GM19463 (cell line): ENCODE measurements around the gene ITPR1.
"Not testable (repeated sequence)": the region's sequence is repeated elsewhere in the genome, so short reads cannot be mapped to it uniquely, and the experiment has no call there.

ENCODE experiments used
- ATAC-seq: cut with Tn5 transposase; IDR thresholded peaks from one replicate; pipeline ENCODE4 v1.9.1; 2021; ENCODE audit warnings: mild to moderate bottlenecking, moderate library complexity; ENCODE audit not compliant: unreplicated experiment

The ITPR1 gene

DNA sequence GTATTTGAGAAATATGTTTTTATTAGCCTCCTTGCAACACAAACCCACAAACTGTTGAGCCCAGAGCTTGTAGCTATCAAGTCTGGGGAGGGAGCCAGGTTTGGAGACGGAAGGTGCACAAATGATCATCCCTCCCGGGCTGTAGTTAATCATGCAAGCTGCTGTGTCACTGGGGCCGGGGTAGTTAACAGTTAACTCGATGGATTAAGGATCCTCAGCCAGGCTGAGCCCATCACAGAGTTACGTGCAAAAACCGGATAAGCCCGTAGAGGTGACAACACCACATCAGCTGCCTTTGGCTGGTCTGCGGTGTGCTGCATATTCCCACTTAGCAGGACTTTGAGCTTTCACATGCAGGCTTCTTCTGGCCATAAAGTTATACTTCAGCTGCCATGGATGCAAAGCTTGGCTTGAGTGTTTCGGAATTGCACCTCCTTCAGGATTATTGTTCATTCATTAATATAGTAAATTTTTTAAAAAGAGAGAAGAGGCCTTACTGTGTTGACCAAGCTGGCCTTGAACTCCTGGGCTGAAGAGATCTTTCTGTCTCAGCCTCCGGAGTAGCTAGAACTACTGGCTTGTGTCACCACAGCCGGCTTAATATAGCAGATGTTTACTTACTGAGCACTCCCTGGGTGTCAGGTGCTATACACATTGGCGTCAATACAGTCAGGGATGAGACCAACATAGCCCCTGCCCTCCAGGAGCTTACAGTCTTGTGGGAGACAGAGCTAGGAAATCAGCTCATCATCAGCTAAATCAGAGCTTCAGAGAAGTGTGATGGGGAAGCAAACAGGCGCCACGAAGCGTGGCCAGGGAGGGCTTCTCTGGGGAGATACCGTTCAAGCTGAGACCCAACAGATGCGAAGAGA lies 259.3 kb downstream of the ITPR1 start:
- peak; percentile 38 for ATAC-seq

DNA sequence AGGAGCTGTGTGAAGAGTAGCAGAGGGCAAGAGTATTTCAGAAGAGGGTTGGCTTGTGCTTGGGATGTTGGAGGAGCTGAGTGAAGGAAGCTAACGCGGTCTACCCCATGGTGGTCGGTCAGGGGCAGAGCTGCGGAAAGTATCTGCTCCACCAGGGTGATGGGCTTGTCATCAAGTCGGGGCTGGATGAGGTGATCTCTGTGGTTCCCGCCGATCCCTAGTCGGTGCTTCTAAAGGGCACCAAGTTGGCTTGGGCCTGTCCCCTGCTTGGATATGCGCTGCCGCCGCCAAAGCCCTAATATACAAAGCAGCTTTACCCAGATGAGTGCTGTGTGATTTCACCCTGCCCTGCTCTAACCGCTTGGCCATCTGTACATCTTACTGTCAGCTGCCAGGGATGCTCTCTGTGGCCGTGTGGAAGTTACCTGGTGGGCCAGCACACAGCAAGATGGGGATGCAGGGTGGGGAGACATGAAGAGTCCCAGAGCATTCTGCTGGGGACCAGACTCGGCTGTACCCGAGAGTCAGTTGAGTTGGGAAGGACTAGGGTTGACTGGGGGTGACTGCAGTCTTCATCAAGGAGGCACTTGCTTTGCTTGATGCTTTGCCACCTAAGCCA lies 260.0 kb downstream of the ITPR1 start:
- peak; percentile 19 for ATAC-seq

DNA sequence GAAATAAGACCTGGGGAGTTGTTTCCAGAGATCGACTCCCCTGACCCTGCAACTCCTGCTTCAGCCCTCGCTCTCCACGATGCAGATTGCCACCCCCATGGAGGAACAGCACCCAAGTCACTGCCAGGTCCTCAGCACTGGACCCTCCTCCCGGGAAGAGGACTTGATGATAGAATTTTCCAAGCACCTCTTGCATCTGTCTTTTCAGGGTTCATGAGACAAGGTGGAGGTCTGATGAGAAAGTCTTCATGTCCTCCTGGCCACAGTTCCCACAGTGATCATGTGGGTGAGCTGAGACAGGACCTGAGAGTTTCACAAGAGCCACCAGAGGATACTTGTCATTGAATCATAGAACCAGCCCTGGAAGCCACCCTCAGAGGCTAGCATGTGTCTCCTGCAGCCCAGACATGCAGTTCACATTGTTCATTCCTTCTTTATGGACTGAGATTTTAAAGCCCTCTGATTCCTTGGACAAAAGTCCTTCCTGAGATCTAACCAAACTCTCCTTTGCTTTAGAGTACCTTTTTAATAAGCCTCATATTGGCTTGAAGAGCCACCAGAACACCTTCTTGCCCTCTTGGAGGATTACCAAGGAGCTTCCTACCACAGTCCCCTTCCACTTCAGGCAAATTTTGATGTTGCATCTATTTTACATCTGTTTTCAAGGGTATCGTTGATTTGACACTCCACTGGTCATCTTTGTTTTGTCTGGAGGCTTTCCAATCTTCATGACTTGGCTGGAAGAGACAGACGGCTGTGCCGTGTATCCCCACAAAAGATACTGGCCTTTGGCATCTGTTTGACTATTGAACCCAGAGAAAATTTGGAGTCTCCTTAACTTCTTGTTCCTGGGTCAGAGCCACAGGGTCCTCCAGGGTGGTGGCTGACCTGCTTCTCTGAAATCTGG lies 261.3 kb downstream of the ITPR1 start:
- ATAC-seq = peak; percentile 49

DNA sequence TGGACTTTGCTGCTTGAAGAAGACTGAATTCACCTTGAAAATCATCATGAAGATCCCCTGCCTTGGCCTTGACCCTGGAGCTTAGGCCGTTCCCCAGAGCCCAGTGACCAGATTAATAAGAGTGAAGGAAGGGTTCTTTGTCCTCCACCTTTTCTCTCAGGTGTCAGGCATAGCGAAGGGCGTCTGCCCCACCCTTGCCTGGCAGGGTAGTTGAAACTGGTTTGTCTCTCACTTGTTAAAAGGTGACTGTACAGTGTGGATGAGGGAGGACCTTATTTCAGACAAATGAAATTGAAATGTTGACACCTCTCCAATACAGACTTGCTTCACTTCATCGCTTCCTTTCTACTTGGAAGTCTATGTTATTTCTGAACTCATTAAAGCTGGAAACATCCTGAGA lies 262.4 kb downstream of the ITPR1 start:
- ATAC-seq = no peak

DNA sequence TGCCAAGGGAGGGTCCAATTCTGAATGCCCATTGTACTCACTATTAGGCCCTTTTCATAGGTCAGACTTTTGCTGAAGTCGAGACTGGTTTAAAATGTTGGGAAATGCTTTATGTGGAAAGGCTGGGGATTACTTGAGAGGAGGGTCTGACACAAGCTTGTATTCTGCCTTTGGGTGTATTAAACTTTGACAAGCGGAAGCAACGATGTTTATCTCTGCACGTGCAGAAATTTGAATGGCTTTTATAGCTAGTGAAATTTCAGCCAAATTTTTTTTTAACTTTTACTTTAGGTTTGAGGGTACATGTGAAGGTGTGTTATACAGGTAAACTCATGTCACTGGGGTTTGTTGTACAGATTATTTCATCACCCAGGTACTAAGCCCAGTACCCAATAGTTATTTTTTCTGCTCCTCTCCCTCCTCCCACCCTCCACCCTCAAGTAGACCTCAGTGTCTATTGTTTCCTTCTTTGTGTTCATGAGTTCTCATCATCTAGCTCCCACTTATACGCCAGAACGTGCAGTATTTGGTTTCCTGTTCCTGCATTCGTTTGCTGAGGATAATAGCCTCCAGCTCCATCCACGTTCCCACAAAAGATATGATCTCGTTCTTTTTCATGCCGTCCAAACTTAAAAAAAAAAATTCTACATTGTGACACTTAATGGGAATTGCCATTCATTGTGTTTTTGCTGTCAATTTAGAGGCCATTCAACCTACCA lies 263.1 kb downstream of the ITPR1 start:
- no peak for ATAC-seq

DNA sequence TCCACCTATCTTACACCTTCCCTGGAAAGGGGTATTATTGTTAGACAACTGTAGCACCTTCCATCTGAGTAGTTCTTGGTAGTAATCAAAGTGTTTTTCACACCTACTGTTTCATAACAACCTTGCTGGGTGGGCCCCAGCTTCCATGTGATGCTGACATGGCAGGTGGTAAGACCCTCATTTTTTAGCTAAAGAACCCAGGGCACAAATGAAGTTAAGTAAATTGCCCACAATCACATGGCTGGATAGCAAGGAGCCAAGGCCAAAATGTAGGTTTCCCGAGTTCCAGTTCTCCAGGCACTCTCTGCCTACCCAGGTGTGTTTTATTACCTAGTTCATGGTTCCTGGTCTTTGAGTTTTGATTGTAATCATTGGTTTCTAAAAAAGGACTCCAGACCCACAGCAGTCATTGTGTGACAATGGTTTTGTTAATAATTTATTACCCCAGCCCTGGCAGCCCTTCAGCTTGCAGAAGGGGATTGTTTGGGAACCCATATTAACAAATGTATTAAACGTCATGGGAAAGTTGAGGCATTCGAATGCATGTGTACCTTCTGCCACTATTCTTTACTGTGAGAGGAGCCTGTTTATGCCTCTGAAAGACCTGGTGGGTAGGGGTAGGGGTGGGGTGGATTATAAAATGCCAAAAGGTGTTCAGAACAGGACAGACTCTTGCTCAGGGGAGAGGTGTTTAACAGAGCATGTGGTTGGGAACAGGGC lies 263.9 kb downstream of the ITPR1 start:
- ATAC-seq = peak; percentile 32

DNA sequence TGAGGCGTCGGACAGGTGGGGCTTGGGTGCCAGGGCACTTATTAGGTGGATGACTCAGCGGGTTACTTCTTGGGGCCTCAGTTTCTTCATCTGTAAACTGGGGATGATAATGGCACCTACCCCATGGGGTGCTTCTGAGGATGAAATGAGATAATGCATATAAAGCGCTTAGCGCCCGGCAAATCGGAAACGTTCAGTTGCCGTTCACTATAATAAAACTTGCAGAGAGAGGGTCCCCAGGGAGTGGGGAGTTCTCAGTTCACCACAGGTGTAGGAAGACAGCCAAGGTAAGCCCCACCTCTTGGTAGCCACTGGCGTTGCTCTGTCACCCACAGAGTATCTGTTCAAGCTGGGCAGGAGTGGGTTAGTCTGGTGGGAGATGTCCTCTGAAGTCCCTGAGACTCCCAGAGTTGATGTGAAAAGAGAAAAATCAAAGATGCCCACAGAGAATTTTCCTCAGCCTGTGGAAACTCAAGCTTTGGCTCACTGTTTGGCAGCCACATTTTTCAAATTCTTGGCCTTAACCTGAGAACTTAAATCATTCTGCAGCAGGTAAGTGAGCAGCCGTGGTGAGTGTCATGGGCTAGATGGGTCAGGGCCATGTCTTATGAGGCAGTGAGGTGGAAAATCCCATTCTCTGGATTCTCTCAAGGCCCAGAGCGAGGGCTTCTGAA lies 264.6 kb downstream of the ITPR1 start:
- ATAC-seq = no peak

DNA sequence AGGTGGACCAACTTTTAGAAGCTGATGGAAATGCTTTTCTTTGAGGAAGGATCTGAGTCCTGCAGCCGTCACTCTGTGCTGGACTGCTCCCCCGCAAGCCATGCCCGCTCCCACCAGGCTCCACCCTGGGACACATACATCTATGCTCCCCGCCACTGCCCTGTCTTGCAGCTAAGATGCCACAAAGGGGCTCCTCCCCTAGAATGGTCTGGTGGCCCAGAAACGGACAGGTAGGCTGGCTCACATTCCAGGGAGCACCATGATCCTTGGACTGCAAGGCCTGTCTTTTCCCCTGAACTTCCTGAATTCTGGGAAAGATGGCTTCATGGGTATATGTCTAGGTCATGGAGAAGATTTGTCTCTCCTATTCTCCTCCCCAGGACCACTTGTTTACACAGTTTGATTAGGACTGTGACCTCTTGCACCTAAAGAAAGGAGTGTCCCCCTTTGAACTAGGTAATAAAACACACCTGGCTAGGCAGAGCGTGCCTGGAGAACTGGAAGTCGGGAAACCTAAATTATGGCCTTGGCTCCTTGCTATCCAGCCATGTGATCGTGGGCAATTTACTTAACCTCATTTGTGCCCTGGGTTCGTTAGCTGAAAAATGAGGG lies 265.2 kb downstream of the ITPR1 start:
- no peak for ATAC-seq

DNA sequence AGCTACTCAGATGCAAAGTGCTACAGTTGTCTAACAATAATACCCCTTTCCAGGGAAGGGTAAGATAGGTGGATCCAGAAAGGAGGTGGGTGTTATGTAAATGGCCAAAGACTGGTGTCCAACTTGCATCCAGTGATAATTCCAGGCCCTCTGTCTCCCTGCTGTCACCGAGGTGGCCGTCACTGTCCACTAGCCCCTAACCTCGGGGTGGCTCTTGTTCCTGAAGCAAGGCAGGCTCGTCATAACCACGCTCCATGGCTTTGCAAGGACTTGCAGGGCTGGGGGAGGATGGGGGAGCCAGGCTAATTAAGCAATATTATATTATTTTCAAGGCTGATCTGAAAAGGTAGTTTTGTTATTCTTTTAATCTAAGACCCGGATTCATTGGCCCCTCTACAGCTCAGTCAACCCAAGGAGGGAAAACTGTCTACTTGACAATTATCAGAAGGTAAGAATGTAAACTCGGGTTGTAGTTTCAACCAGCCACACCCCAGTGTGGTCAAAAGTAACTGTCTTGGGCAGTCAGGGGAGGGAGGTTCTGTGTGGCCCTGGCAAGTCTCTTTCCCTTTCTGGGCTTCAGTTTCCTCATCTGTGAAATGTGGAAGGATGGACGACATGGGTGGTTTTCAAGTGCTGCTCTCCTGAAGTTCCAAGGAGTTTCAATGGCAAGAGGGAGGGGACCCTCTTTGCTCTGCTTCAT lies 266.0 kb downstream of the ITPR1 start:
- no peak for ATAC-seq

DNA sequence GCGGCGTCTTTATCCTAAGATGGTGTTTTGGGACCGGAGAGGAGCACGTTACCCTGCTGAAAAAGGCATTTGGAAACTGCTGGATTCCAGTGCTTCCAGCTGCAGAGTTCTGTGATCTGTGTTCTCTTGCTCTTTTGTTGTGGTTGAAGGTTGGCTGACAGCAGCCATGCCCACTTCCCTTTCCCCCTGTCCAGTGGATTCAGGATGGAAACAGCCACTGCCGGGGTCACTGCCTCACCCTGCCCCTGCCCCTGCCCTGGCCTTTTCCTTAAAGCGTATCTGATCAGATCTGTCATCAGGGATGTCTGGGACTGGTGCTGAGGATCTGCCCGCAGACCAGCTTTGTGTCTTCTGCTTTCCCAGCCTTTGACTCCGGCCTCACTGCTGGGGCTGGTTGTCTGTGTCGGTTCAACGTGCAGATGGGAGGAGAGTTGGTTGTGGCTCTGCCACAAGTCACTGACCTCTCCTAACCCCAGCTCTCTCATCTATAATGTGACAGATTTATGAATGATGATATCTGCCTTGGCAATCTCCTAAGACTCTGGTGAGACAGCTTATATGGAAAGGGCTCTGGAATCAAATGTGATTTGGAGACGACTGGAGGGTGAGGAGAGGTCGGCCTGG lies 266.7 kb downstream of the ITPR1 start:
- ATAC-seq = no peak

DNA sequence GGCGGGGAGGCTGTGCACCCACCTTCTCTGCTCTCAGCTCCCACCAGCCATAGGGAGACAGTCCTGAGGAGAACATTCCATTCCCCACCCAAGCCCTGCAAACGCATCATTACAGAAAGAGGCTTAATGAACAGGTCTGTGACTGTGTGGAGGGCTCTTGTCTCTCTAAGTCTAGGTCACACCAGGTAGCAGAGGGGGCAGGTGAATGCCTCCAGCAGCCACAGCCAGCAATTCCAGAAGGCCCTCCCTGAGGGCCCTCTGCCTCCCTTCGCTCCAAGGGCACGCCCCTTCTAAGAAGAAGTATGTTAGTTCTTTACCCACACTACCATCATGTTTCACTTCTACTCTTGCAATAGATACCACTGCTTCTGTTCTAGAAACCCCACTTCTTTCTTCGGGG lies 268.6 kb downstream of the ITPR1 start:
- no peak for ATAC-seq

DNA sequence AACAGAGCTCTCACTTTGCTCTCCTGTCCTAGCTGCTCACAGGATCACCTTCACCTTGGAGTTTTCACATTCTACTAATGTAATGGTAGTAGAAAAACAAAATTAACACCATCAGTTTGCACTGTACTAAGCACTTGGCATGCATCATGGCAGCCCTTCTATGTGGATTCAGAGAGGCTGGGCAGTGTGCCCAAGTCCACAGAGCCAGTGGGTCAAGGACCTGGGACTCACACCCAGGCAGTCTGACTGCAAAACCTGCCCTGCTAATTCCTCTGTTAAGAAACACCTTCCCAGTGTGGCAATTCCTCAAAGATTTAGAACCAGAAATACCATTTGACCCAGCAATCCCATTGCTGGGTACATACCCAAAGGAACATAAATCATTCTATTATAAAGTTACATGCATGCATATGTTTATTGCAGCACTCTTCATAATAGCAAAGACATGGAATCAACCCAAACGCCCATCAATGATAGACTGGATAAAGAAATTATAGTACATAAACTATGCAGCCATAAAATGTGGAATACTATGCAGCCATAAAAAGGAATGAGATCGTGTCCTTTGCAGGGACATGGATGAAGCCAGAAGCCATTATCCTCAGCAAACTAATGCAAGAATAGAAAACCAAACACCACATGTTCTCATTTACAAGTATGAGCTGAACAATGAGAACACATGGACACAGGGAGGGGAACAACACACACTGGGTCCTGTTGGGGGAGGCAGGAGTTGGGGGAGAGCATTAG lies 269.5 kb downstream of the ITPR1 start:
- ATAC-seq = not testable (repeated sequence)

DNA sequence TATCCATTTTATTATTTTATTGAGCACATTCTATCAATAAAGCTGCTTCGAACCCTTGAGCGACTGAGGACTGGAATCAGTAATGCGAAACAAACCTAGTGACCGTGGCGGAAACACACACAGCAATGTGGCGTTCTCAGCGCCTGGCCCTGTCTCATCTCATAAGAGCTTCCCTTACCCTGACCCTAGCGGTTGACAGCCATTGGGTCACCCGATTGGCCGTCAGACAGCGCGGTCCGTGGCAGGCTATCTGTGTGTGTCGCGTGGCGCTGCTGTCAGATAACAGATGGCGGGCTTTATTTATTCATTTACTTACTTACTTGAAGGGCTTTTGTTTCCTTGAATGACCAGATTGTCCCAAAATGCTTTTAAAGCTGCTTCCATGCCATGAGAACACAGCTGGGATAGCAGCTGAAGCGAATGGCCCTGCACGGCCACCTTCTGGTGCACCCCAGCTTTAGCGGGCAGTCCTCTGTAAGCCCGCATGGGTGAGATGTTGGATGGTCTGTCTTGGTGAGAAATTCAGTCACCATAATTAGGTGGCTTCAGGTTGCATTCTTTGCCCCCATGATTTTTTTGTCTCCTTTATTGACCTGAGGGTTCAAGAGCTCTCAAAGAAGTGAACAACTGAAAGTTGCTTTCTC lies 270.6 kb downstream of the ITPR1 start:
- ATAC-seq = no peak

DNA sequence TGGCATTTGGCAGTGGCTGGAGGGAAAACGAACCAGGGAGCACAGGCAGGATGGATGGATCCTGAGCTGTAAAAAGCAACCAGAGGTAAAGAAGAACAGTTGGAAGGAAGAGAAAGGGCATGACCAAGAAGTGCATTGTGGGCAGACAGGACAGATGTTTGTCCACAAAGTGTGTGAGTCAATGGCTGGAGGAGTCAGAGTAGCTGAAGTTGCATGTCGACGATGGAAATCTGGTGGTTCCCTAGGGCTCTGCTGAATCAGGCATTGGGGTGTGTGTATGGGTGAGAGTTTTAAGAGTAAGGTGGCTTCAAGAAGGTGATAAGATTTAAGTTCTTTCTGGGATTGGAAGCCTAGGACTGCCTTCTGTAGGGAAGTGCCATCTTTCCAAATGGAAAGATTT lies 272.1 kb downstream of the ITPR1 start:
- ATAC-seq = no peak

DNA sequence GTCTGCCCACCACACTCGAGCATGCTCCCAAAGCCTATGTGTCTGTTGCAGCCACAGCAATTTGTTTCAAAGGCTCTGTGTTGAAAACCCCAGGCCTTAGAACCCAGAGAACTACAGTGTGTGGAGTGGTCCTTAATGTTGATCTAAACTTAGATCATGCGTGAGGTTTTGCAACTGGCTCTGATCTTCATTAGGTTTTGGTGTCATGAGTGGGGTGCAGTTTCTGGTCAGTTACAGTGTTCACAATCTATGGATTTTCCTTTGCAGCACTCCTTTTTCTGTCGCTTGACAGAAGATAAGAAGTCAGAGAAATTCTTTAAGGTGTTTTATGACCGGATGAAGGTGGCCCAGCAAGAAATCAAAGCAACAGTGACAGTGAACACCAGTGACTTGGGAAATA lies 273.1 kb downstream of the ITPR1 start:
- ATAC-seq = no peak

DNA sequence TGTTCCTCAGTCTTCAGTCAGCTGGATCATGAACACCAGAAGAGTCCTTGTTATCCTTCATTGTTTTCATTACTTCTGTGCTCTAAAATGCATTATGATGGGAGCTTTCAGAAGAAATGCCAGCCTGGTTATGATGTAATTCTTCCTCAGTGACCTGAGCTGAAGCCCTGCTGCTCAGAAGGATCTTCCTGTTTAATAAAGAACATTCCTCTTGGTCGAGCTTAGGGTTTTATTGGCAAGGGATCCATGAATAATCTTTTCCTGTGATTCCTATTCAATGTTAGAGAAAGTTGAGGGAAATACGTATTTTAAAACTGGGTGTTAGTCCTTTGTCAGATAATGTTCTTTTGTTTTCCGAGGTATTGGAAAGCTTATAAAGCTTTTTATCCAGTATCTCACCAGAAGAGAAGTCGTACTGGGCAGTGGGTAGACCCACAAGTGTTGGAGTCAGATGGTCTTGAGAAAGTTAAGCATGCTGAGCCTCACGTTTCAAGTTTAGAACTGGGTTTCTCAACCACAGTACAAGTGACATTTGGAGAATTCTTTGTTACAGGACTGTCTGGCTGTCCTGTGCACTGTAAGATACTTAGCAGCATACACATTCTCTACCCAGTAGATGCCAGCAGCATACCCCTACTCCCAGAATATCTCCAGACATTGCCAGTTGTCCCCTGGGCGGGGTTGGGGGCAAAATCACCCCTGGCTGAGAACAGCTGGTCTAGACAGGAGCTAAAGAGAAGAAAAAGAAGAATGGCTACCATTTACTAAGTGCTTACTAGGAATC lies 273.8 kb downstream of the ITPR1 start:
- no peak for ATAC-seq
